ENCODE data around the gene KLHL13.

KLHL13 gene

GRCh38 chrX:117919755-117920154, 196.9 kb downstream of the KLHL13 start:
- Histone ChIP-seq H2AFZ (ENCODE audit: low read depth, low read length) (no peak overlapping the region), H4K20me1 (ENCODE audit: insufficient read depth, low read length) (no peaks in the 10 kb centered on the region), H3K9me3 (ENCODE audit: insufficient read depth, low read length, severe bottlenecking) (no peaks in the 10 kb centered on the region), H3K79me2 (ENCODE audit: insufficient read depth, low read length) (no peaks in the 10 kb centered on the region), H3K4me3 (ENCODE audit: low read depth in 1 of 2, low read length in 2 of 2) (no peak overlapping the region), H3K36me3 (ENCODE audit: insufficient read depth, low read length) (no peaks in the 10 kb centered on the region), H3K9ac (ENCODE audit: low read depth, low read length) (no peak overlapping the region), H3K27me3 (ENCODE audit: insufficient read depth, low read length, poor library complexity) (no peaks in the 10 kb centered on the region), H3K27ac (ENCODE audit: low read length) (no peak overlapping the region), H3K4me2 (ENCODE audit: insufficient read depth, low read length) (no peak overlapping the region), H3K4me1 (ENCODE audit: insufficient read depth, low read length) (no peaks in the 10 kb centered on the region)
- DNase-seq: no peak
- ATAC-seq (ENCODE audit: insufficient read depth, low read depth): no peak
- TF ChIP-seq CTCF (IDR thresholded peaks at IDR 0.05; ENCODE audit: borderline replicate concordance, extremely low read depth, low read length, poor library complexity, severe bottlenecking) (no peak), EZH2 (IDR thresholded peaks at IDR 0.05; ENCODE audit: borderline replicate concordance, low read depth, low read length, severe bottlenecking) (no peak)

DNA sequence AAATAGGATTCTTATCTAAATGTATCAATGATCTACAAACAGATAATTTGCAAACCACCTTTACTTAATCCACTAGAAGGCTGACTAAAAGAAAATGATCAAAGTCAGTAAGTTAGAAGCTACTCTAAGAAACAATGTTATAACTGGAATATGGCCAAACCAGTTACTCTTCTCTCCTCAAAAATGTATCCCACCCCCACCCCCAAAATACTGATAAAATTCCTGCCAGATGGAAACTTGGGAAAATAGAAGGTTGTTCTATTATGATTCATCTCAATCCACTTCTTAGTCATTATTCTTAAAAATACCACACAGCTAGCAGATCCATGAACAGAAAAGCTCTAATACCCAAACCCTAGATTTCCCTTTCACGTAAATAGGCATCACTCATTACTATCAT, 206.4 kb downstream of the KLHL13 start:
- no peak for ATAC-seq (ENCODE audit: insufficient read depth, low read depth)
- Histone ChIP-seq H3K4me2 (ENCODE audit: insufficient read depth, low read length) (no peak overlapping the region), H3K27ac (ENCODE audit: low read length) (no peak overlapping the region), H3K9me3 (ENCODE audit: insufficient read depth, low read length, severe bottlenecking) (no peaks in the 10 kb centered on the region), H3K4me3 (ENCODE audit: low read depth in 1 of 2, low read length in 2 of 2) (no peak overlapping the region), H3K4me1 (ENCODE audit: insufficient read depth, low read length) (no peaks in the 10 kb centered on the region), H4K20me1 (ENCODE audit: insufficient read depth, low read length) (no peaks in the 10 kb centered on the region), H3K79me2 (ENCODE audit: insufficient read depth, low read length) (no peaks in the 10 kb centered on the region), H3K9ac (ENCODE audit: low read depth, low read length) (no peak overlapping the region), H3K27me3 (ENCODE audit: insufficient read depth, low read length, poor library complexity) (no peaks in the 10 kb centered on the region), H2AFZ (ENCODE audit: low read depth, low read length) (no peak overlapping the region), H3K36me3 (ENCODE audit: insufficient read depth, low read length) (no peaks in the 10 kb centered on the region)
- no peak for DNase-seq
- TF ChIP-seq CTCF (IDR thresholded peaks at IDR 0.05; ENCODE audit: borderline replicate concordance, extremely low read depth, low read length, poor library complexity, severe bottlenecking): no peak
- no peak for TF ChIP-seq EZH2 (IDR thresholded peaks at IDR 0.05; ENCODE audit: borderline replicate concordance, low read depth, low read length, severe bottlenecking)

DNA sequence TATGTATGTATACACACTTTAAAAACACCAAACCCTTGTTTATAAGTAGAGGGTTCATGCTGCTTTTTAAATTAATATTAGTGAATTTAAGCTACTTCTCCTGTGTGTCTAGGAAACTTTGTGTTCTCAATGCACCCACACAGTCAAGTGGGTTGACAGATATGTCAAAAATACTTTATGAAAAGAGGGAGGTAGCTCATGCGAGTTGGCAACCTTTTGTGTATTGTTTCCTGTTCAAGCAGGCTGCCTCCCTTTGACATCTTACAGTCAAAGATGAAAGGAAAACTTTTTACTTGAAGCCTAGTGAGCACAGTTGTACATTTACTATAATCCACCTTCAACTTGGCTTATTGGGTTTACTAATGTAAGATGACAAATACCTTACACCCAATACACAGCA, 218.4 kb downstream of the KLHL13 start:
- TF ChIP-seq CTCF (IDR thresholded peaks at IDR 0.05; ENCODE audit: borderline replicate concordance, extremely low read depth, low read length, poor library complexity, severe bottlenecking) (no peak), EZH2 (IDR thresholded peaks at IDR 0.05; ENCODE audit: borderline replicate concordance, low read depth, low read length, severe bottlenecking) (no peak)
- no peaks in the 10 kb centered on the region for H4K20me1 ChIP-seq (ENCODE audit: insufficient read depth, low read length)
- no peaks in the 10 kb centered on the region for H3K4me1 ChIP-seq (ENCODE audit: insufficient read depth, low read length)
- ATAC-seq (ENCODE audit: insufficient read depth, low read depth) (no peak), DNase-seq (no peak)
- H3K79me2 ChIP-seq (ENCODE audit: insufficient read depth, low read length): no peaks in the 10 kb centered on the region
- no peak overlapping the region for H3K4me2 ChIP-seq (ENCODE audit: insufficient read depth, low read length)
- no peaks in the 10 kb centered on the region for H3K9me3 ChIP-seq (ENCODE audit: insufficient read depth, low read length, severe bottlenecking)
- H2AFZ ChIP-seq (ENCODE audit: low read depth, low read length): no peak overlapping the region
- H3K27ac ChIP-seq (ENCODE audit: low read length): no peak overlapping the region
- H3K36me3 ChIP-seq (ENCODE audit: insufficient read depth, low read length): no peaks in the 10 kb centered on the region
- no peaks in the 10 kb centered on the region for H3K27me3 ChIP-seq (ENCODE audit: insufficient read depth, low read length, poor library complexity)
- H3K4me3 ChIP-seq (ENCODE audit: low read depth in 1 of 2, low read length in 2 of 2): no peak overlapping the region
- no peak overlapping the region for H3K9ac ChIP-seq (ENCODE audit: low read depth, low read length)

DNA sequence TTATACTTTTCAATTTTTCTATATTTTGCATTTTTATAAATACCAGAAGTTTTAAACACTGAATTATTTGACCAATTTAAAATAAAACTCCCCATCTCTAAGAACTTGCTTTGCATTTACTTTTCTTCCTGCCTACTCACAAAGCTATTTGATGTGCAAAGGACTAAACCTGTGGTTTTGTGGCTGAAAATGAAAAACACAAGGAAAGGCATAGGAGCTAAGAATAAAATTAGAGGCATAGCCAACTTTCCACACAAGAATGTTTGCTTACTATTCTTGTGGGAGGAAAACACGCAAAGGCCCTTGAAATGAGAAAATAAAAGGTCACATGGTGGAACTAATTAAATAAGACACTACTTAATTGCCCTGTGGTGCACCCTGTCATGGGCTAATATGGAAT, 221.2 kb downstream of the KLHL13 start:
- no peak overlapping the region for H3K4me2 ChIP-seq (ENCODE audit: insufficient read depth, low read length)
- H4K20me1 ChIP-seq (ENCODE audit: insufficient read depth, low read length): no peaks in the 10 kb centered on the region
- no peak for ATAC-seq (ENCODE audit: insufficient read depth, low read depth)
- H3K9me3 ChIP-seq (ENCODE audit: insufficient read depth, low read length, severe bottlenecking): no peaks in the 10 kb centered on the region
- no peaks in the 10 kb centered on the region for H3K4me1 ChIP-seq (ENCODE audit: insufficient read depth, low read length)
- no peak for TF ChIP-seq CTCF (IDR thresholded peaks at IDR 0.05; ENCODE audit: borderline replicate concordance, extremely low read depth, low read length, poor library complexity, severe bottlenecking)
- TF ChIP-seq EZH2 (IDR thresholded peaks at IDR 0.05; ENCODE audit: borderline replicate concordance, low read depth, low read length, severe bottlenecking): no peak
- DNase-seq: no peak
- H3K36me3 ChIP-seq (ENCODE audit: insufficient read depth, low read length): no peaks in the 10 kb centered on the region
- no peaks in the 10 kb centered on the region for H3K79me2 ChIP-seq (ENCODE audit: insufficient read depth, low read length)
- H3K4me3 ChIP-seq (ENCODE audit: low read depth in 1 of 2, low read length in 2 of 2): no peak overlapping the region
- no peaks in the 10 kb centered on the region for H3K27me3 ChIP-seq (ENCODE audit: insufficient read depth, low read length, poor library complexity)
- H3K9ac ChIP-seq (ENCODE audit: low read depth, low read length): no peak overlapping the region
- H2AFZ ChIP-seq (ENCODE audit: low read depth, low read length): no peak overlapping the region
- H3K27ac ChIP-seq (ENCODE audit: low read length): no peak overlapping the region

Measured in DND-41 (cell line).